Gastroesophageal sphincter (tissue), 3 donors: ENCODE results near the gene TCF25.
"Not testable (repeated sequence)": the region's sequence is repeated elsewhere in the genome, so short reads cannot be mapped to it uniquely, and the experiment has no call there.

Experiments used
- EP300 ChIP-seq: sonication (generic); formaldehyde crosslinking; IDR thresholded peaks from one replicate; pipeline ENCODE4 v1.6.1; 2017; ENCODE audit warnings: antibody characterized with exemption, mild to moderate bottlenecking
- POLR2A ChIP-seq, 2 donors: fragments of 450-650 bp; IDR thresholded peaks; one replicate each; pipeline ENCODE4 v1.6.1; 2017; ENCODE audit warnings: antibody characterized with exemption in 2 of 2, mild to moderate bottlenecking in 2 of 2, moderate library complexity in 1 of 2
- POLR2AphosphoS5 ChIP-seq: sonication (generic); formaldehyde crosslinking; IDR thresholded peaks from one replicate; pipeline ENCODE4 v1.6.1; 2017; ENCODE audit warnings: antibody characterized with exemption
- TF ChIP-seq, protein P1 (sequence below), 4 experiments: fragments of 200-600 bp in 2 of 4; fragments of 450-650 bp in 2 of 4; sonication (generic) in 1 of 4; IDR thresholded peaks; one replicate each; pipeline ENCODE4 v1.5.1; 2017 to 2019; ENCODE audit warnings: antibody characterized with exemption in 4 of 4, mild to moderate bottlenecking in 2 of 4, moderate library complexity in 2 of 4

DNA sequence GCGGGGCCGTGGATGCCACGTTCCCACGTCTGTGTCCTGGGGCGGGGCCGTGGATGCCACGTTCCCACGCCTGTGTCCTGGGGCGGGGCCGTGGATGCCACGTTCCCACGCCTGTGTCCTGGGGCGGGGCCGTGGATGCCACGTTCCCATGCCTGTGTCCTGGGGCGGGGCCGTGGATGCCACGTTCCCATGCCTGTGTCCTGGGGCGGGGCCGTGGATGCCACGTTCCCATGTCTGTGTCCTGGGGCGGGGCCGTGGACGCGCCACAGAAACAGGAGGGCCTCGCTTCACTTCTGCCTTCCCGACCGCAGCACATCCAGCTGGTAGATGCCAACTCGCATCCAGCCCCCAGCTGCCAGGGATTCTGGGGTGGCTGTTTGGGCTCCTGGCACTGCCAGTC lies 60.6 kb downstream of the TCF25 start:
- TF ChIP-seq, protein P1, sequence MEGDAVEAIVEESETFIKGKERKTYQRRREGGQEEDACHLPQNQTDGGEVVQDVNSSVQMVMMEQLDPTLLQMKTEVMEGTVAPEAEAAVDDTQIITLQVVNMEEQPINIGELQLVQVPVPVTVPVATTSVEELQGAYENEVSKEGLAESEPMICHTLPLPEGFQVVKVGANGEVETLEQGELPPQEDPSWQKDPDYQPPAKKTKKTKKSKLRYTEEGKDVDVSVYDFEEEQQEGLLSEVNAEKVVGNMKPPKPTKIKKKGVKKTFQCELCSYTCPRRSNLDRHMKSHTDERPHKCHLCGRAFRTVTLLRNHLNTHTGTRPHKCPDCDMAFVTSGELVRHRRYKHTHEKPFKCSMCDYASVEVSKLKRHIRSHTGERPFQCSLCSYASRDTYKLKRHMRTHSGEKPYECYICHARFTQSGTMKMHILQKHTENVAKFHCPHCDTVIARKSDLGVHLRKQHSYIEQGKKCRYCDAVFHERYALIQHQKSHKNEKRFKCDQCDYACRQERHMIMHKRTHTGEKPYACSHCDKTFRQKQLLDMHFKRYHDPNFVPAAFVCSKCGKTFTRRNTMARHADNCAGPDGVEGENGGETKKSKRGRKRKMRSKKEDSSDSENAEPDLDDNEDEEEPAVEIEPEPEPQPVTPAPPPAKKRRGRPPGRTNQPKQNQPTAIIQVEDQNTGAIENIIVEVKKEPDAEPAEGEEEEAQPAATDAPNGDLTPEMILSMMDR (IDR thresholded peaks at IDR 0.05), result not testable (repeated sequence)
- not testable (repeated sequence) for TF ChIP-seq POLR2A (IDR thresholded peaks at IDR 0.05); EP300; POLR2AphosphoS5
